Measurements from ENCODE around the gene PYGB. TPM values are rescaled to one million over a fixed set of nuclear protein-coding genes. Genes with fewer than 3 reads are reported as not detected.

The PYGB gene
- total RNA-seq, 1 experiment from 2014 or later = 435 TPM

GRCh38 chr20:25205277-25206062, 42.4 kb upstream of the PYGB start:
- no TSS peak for BruUV-seq (replicated peaks)

DNA sequence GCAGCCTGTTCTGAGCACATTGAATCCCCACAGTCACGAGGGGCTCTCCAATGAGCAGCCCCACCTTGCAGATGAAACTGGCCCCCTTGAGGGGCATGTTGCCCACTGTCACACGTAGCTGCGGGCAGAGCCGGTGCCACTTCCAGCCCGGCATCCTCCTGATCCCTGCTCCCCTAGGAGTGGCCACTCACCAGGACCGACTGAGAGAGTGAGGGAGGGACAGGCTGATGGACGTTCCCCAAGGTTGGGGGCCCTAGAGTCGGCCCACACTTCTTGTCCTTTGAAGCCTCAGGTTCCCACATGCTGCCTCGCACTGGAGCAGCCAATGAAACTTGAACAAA, 41.9 kb upstream of the PYGB start:
- peaks cover 25% of the 10 kb centered on the region for H3K4me1 Mint-ChIP-seq (ENCODE audit: insufficient read depth, unreplicated experiment)
- H3K9me3 Mint-ChIP-seq (ENCODE audit: unreplicated experiment) = no peaks in the 10 kb centered on the region
- H3K27me3 Mint-ChIP-seq (ENCODE audit: insufficient read depth, unreplicated experiment) = no peaks in the 10 kb centered on the region
- intact Hi-C loops (cut with micrococcal nuclease) = no loop called here
- H3K4me3 Mint-ChIP-seq (ENCODE audit: unreplicated experiment) = no peak overlapping the region
- BruUV-seq (replicated peaks) = no TSS peak
- DNase-seq (ENCODE audit: unreplicated experiment) = no peak
- peaks cover 15% of the 10 kb centered on the region for H3K36me3 Mint-ChIP-seq (ENCODE audit: insufficient read depth, unreplicated experiment)
- ChIA-PET CTCF (interaction anchor here (1.2 kb wide), 1 partner anchor 90 kb away, joined by 3 read pairs; no protein-coding TSS in a partner anchor), POLR2A (interaction anchor here (1.3 to 8.4 kb wide), 3 partner anchors 11 to 43 kb away, joined by 4 to 81 read pairs (median 43); partner anchors contain the start of gene PYGB)
- peak overlapping the region; percentile 89 for H3K27ac Mint-ChIP-seq (ENCODE audit: low read depth, unreplicated experiment)
- no peak for TF ChIP-seq CTCF (IDR thresholded peaks at IDR 0.05; ENCODE audit: unreplicated experiment)

More at GRCh38 chr20:25205277-25206062, 42.4 kb upstream of the PYGB start:
- H3K27ac Mint-ChIP-seq (ENCODE audit: low read depth, unreplicated experiment) = peak overlapping the region; percentile 89
- no peaks in the 10 kb centered on the region for H3K9me3 Mint-ChIP-seq (ENCODE audit: unreplicated experiment)
- H3K4me1 Mint-ChIP-seq (ENCODE audit: insufficient read depth, unreplicated experiment) = peaks cover 30% of the 10 kb centered on the region
- DNase-seq (ENCODE audit: unreplicated experiment) = no peak
- peaks cover 18% of the 10 kb centered on the region for H3K36me3 Mint-ChIP-seq (ENCODE audit: insufficient read depth, unreplicated experiment)
- no peak overlapping the region for H3K4me3 Mint-ChIP-seq (ENCODE audit: unreplicated experiment)
- ChIA-PET CTCF (interaction anchor here (0.6 to 1.6 kb wide), 3 partner anchors 16 to 43 kb away, joined by 3 to 5 read pairs (median 4); no protein-coding TSS in a partner anchor), POLR2A (interaction anchor here (7.1 to 8.4 kb wide), 2 partner anchors 17 to 44 kb away, joined by 43 to 81 read pairs; partner anchors contain the start of gene PYGB)
- TF ChIP-seq CTCF (IDR thresholded peaks at IDR 0.05; ENCODE audit: unreplicated experiment) = no peak
- no peaks in the 10 kb centered on the region for H3K27me3 Mint-ChIP-seq (ENCODE audit: insufficient read depth, unreplicated experiment)
- intact Hi-C loops (cut with micrococcal nuclease) = no loop called here

- Mint-ChIP-seq H3K27ac (ENCODE audit: low read depth, unreplicated experiment) (no peak overlapping the region), H3K27me3 (ENCODE audit: insufficient read depth, unreplicated experiment) (no peaks in the 10 kb centered on the region), H3K36me3 (ENCODE audit: insufficient read depth, unreplicated experiment) (peaks cover 16% of the 10 kb centered on the region), H3K9me3 (ENCODE audit: unreplicated experiment) (no peaks in the 10 kb centered on the region), H3K4me1 (ENCODE audit: insufficient read depth, unreplicated experiment) (peaks cover 20% of the 10 kb centered on the region), H3K4me3 (ENCODE audit: unreplicated experiment) (no peak overlapping the region)
- POLR2A ChIA-PET = interaction anchor here (1.3 to 8.4 kb wide), 3 partner anchors 10 to 43 kb away, joined by 4 to 81 read pairs (median 8); partner anchors contain the start of gene PYGB
- BruUV-seq (replicated peaks) = no TSS peak
- no peak for DNase-seq (ENCODE audit: unreplicated experiment)
- intact Hi-C loops (cut with micrococcal nuclease) = no loop called here
- CTCF ChIA-PET = interaction anchor here (1.2 kb wide), 1 partner anchor 89 kb away, joined by 3 read pairs; no protein-coding TSS in a partner anchor
- TF ChIP-seq CTCF (IDR thresholded peaks at IDR 0.05; ENCODE audit: unreplicated experiment) = no peak
Measured at GRCh38 chr20:25206548-25206947, 41.3 kb upstream of the PYGB start.

DNA sequence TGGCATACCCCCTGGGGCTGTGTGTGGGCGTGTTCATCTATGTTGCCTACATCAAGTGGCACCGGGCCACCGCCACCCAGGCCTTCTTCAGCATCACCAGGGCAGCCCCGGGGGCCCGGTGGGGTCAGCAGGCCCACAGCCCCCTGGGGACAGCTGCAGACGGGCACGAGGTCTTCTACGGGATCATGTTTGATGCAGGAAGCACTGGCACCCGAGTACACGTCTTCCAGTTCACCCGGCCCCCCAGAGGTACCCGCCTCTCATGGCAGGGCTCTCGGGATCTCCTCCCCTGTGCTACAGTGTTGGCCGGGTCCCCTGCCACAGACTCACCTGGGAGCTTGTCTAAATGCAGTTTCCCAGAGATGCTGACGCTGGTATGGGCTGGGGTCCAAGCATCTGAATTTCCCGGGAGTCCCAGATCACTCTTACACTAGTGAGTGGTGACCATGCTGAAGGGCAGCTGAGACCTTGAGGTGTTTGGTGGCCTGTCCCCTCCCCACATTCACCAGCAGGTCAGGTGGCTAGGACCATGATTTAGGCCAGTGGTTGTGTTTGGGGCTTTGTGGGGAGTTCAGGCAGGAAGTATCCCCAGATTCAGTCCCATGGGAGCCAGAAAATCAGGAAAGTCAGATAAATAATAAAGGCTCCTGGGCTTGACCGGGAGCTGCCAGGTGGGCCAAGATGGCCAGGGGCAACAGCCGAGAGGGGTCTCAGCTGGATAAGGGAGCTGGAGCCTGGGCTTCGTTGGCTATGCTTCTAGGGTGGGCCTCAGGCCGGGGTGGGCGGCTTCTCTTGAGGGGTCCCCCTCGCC, 40.5 kb upstream of the PYGB start:
- CTCF ChIA-PET = interaction anchor here (1.2 to 1.6 kb wide), 3 partner anchors 10 to 192 kb away, joined by 3 to 5 read pairs (median 3); no protein-coding TSS in a partner anchor
- H3K4me3 Mint-ChIP-seq (ENCODE audit: unreplicated experiment) = no peak overlapping the region
- no peaks in the 10 kb centered on the region for H3K27me3 Mint-ChIP-seq (ENCODE audit: insufficient read depth, unreplicated experiment)
- peaks cover 18% of the 10 kb centered on the region for H3K4me1 Mint-ChIP-seq (ENCODE audit: insufficient read depth, unreplicated experiment)
- no peak overlapping the region for H3K27ac Mint-ChIP-seq (ENCODE audit: low read depth, unreplicated experiment)
- TF ChIP-seq CTCF (IDR thresholded peaks at IDR 0.05; ENCODE audit: unreplicated experiment) = no peak
- intact Hi-C loops (cut with micrococcal nuclease) = no loop called here
- H3K36me3 Mint-ChIP-seq (ENCODE audit: insufficient read depth, unreplicated experiment) = peaks cover 19% of the 10 kb centered on the region
- H3K9me3 Mint-ChIP-seq (ENCODE audit: unreplicated experiment) = no peaks in the 10 kb centered on the region
- POLR2A ChIA-PET = interaction anchor here (1.3 to 8.4 kb wide), 4 partner anchors 11 to 42 kb away, joined by 3 to 81 read pairs (median 6); partner anchors contain the start of gene PYGB
- BruUV-seq (replicated peaks) = no TSS peak
- DNase-seq (ENCODE audit: unreplicated experiment) = no peak

Measured in MCF 10A (cell line).